Naive B cell (primary cell): ENCODE results near the gene POLN. TPM values are rescaled to one million over a fixed set of nuclear protein-coding genes. Genes with fewer than 3 reads are reported as not detected.
A peak's percentile ranks its signal among the peaks of the same experiment; 100 is the strongest.

Experiments used
- ATAC-seq, 2 donors: fragments of 150-1000 bp; cut with Tn5 transposase; 2 replicates each; pipeline ENCODE4 v1.10.0; 2021; ENCODE audit warnings: low read depth in 2 of 2, mild to moderate bottlenecking in 2 of 2, moderate library complexity in 2 of 2
- DNase-seq: peaks from one replicate; pipeline ENCODE4 v3.0.0; 2022
- H3K27ac Mint-ChIP-seq, 6 donors: one replicate each; pipeline ENCODE4 v1.8.0; 2020 to 2022; ENCODE audit warnings: mild to moderate bottlenecking in 6 of 6, mixed read lengths in 6 of 6, moderate library complexity in 5 of 6, inconsistent platforms in 2 of 6
- H3K27me3 Mint-ChIP-seq, 3 donors: one replicate each; pipeline ENCODE4 v1.8.0; 2021 to 2022; ENCODE audit warnings: mixed read lengths in 3 of 3, mild to moderate bottlenecking in 1 of 3
- H3K36me3 Mint-ChIP-seq, 2 donors: one replicate each; pipeline ENCODE4 v1.8.0; 2020 to 2022; ENCODE audit warnings: mixed read lengths in 2 of 2, inconsistent platforms in 1 of 2, mild to moderate bottlenecking in 1 of 2
- H3K4me1 Mint-ChIP-seq, 3 donors: one replicate each; pipeline ENCODE4 v1.8.0; 2020 to 2022; ENCODE audit warnings: mixed read lengths in 3 of 3, inconsistent platforms in 1 of 3, mild to moderate bottlenecking in 1 of 3, moderate library complexity in 1 of 3
- H3K4me3 Mint-ChIP-seq, 8 donors: one replicate each; pipeline ENCODE4 v1.8.0; 2020 to 2022; ENCODE audit warnings: mild to moderate bottlenecking in 8 of 8, mixed read lengths in 8 of 8, moderate library complexity in 8 of 8, inconsistent platforms in 2 of 8
- H3K9me3 Mint-ChIP-seq, 7 donors: one replicate each; pipeline ENCODE4 v1.8.0; 2020 to 2022; ENCODE audit warnings: mixed read lengths in 7 of 7, mild to moderate bottlenecking in 5 of 7, inconsistent platforms in 2 of 7, moderate library complexity in 1 of 7
- polyA plus RNA-seq, 6 donors: library from polyadenylated mRNA; unstranded; fragments of 300-500 nt; fragmentation: Illumina TruSeq; gene quantifications; one replicate each; pipeline ENCODE4 v1.2.3, GENCODE V29; 2021; ENCODE audit warnings: low read depth in 6 of 6

The POLN gene
- polyA plus RNA-seq, 6 donors from 2014 or later: 0.62 to 0.79 (median 0.71) TPM; not detected in 2

DNA sequence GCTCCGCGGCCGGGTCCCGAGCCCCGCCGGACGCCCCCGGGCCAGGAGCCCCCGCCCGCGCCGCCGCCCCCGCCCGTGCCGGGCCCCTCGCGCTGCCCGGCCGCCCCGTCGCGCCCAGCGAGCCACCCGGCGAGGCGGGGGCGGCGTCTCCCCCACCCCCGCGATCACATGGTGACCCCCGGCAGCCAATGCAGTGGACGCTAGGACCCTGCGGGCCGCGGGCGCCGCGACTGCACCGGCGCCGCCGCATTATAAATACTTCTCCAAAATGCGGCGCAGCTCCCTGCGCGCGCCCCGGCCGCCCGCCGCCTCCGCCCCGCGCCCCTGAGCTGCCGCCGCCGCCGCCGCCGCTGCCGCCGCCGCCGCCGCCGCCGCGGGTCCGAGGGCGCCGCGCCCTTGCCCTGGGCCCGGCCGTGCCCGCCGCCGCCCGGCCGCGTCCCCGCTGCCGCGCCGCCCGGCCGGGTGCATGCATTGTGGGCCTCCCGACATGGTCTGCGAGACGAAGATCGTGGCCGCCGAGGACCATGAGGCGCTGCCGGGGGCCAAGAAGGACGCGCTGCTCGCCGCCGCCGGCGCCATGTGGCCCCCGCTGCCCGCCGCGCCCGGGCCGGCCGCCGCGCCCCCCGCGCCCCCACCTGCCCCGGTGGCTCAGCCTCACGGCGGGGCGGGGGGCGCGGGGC lies 182.7 kb downstream of the POLN start, which contains the start of gene NAT8L:
TSS of gene NAT8L (plus strand) at position 282 of the 680 bp plus-strand sequence. CDS start at position 467, 185 bp downstream.
- Mint-ChIP-seq H3K27ac (no peak within 1 kb of the TSS), H3K27me3 (peaks cover 22 to 48% (median 27%) of the 10 kb centered on the region in 3 donors), H3K4me1 (peaks cover 0 to 8% (median 0%) of the 10 kb centered on the region in 3 donors), H3K9me3 (no peaks in the 10 kb centered on the region), H3K4me3 (peak within 1 kb of the TSS in 6 of 8 donors; percentile 59 to 84 (median 70)), H3K36me3 (no peaks in the 10 kb centered on the region)
- ATAC-seq (peak; percentile 81 to 83), DNase-seq (peak; percentile 33)

DNA sequence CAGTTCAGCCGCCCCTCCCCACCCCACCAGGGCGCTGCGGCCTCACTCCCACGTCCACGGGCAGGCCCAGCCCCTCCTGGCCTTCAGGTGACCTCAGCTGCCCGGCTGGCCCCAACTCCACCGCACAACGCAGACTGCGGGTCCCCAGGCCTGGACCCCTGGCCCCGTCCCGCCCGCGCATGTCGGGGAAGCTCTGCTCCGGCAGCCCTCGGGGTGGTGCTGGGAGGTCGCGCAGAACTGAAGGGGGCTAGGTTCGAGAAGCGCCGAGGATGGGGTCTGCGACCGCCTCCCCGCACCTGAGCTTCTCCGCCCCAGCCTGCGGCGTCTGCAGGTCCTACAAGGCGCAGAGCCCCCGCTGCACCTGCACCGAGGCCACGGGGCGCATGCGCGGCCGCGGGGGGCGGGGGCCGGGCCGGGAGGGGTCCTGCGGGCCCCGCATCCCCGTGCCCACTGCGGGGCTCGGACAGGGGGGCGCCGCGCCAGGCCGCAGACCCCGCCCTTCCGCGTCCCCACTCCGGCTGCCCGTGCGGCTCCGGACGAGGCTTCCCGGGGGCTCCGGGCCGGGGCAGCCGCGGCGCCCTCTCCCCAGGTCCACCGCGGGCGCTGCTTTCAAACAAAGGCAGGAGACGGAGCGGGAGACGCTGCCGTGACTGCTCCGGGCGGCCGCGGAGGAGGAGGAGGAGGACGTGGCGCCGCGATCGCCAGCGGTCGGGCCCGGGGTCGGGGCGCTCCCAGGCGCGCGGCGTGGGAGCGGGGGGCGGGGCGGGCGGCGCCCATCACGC lies 183.5 kb downstream of the POLN start:
- Mint-ChIP-seq H3K9me3 (no peaks in the 10 kb centered on the region), H3K27me3 (peaks cover 26 to 52% (median 32%) of the 10 kb centered on the region in 3 donors), H3K4me1 (peaks cover 0 to 8% (median 0%) of the 10 kb centered on the region in 3 donors), H3K4me3 (peak overlapping the region in 1 of 8 donors; percentile 67), H3K27ac (no peak overlapping the region), H3K36me3 (no peaks in the 10 kb centered on the region)
- ATAC-seq (peak; percentile 28 to 29), DNase-seq (no peak)

- Mint-ChIP-seq H3K9me3 (no peaks in the 10 kb centered on the region), H3K4me1 (peaks cover 0 to 8% (median 0%) of the 10 kb centered on the region in 3 donors), H3K27me3 (peaks cover 28 to 58% (median 36%) of the 10 kb centered on the region in 3 donors), H3K4me3 (peak overlapping the region in 7 of 8 donors; percentile 41 to 91 (median 77)), H3K27ac (no peak overlapping the region), H3K36me3 (no peaks in the 10 kb centered on the region)
- no peak for ATAC-seq
- DNase-seq: no peak
Measured at GRCh38 chr4:2057382-2058065, 184.4 kb downstream of the POLN start.

- Mint-ChIP-seq H3K4me3 (peak overlapping the region in 1 of 8 donors; percentile 7), H3K27ac (no peak overlapping the region), H3K27me3 (peaks cover 46 to 68% (median 51%) of the 10 kb centered on the region in 3 donors), H3K36me3 (no peaks in the 10 kb centered on the region), H3K4me1 (peaks cover 0 to 8% (median 0%) of the 10 kb centered on the region in 3 donors), H3K9me3 (no peaks in the 10 kb centered on the region)
- no peak for ATAC-seq
- no peak for DNase-seq
Measured at GRCh38 chr4:2054217-2054616, 187.7 kb downstream of the POLN start.

DNA sequence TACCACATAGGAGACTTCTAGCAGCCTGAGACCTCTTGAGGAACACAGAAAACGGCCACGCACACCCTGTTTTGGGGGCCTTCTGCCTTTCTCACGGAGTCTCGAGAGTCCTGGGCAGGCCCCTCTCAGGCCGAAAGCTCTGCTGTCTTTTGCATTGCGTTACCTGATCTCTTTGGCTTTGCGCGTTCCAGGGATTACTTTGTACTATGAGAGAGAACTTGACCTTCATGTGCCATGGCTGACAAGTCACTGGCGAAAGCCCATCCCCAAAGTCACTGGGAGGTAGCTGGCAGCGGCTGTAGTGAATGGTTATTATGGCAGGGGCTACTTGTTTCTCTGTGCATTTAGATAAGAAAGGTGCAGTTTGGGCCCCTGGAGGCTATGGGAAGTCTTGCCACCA lies 190.8 kb downstream of the POLN start:
- no peak for DNase-seq
- H3K4me1 Mint-ChIP-seq: peaks cover 0 to 2% (median 0%) of the 10 kb centered on the region in 3 donors
- no peak overlapping the region for H3K4me3 Mint-ChIP-seq
- no peak overlapping the region for H3K27ac Mint-ChIP-seq
- H3K9me3 Mint-ChIP-seq: no peaks in the 10 kb centered on the region
- H3K36me3 Mint-ChIP-seq: no peaks in the 10 kb centered on the region
- H3K27me3 Mint-ChIP-seq: peaks cover 35 to 69% (median 55%) of the 10 kb centered on the region in 3 donors
- no peak for ATAC-seq

DNA sequence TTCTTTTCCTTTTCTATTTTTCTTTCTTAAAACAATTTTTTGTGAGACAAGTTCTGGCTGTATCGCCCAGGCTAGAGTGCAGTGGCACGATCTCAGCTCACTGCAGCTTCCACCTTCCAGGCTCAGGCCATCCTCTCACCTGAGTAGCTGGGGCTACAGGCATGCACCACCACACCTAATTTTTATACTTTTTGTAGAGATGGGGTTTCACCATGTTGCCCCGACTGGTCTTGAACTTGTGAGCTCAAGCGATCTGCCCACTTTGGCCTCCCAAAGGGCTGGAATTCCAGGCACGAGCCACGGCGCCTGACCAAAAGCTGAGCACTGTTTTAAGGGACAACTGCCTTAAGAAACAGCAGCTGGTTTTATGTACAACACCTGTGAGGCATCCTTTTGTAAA lies 192.1 kb downstream of the POLN start:
- Mint-ChIP-seq H3K27ac (no peak overlapping the region), H3K4me1 (peaks cover 2 to 5% (median 5%) of the 10 kb centered on the region in 3 donors), H3K27me3 (peaks cover 29 to 69% (median 59%) of the 10 kb centered on the region in 3 donors), H3K4me3 (no peak overlapping the region), H3K36me3 (no peaks in the 10 kb centered on the region), H3K9me3 (no peaks in the 10 kb centered on the region)
- ATAC-seq: no peak
- no peak for DNase-seq

GRCh38 chr4:2049381-2049780 lies 192.5 kb downstream of the POLN start:
- Mint-ChIP-seq H3K4me3 (no peak overlapping the region), H3K4me1 (peaks cover 2 to 5% (median 5%) of the 10 kb centered on the region in 3 donors), H3K36me3 (no peaks in the 10 kb centered on the region), H3K27me3 (peaks cover 29 to 72% (median 58%) of the 10 kb centered on the region in 3 donors), H3K27ac (no peak overlapping the region), H3K9me3 (no peaks in the 10 kb centered on the region)
- ATAC-seq: no peak
- DNase-seq: no peak

DNA sequence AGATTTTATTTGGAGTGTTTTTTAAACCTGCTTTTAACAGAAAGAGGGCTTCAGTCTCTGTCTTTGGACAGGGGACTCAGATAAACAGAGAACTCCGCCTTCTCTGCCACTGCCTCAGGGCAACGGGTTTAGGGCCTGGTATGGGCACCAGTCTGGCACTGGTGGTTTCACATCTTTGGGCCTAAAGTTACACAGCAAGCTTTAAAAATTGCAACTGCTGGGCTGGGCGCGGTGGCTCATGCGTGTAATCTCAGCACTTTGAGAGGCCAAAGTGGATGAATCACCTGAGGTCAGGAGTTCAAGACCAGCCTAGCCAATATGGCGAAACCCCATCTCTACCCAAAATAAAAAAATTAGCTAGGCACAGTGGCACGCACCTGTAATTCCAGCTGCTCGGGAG lies 193.1 kb downstream of the POLN start:
- no peak for ATAC-seq
- Mint-ChIP-seq H3K4me1 (peaks cover 2 to 5% (median 5%) of the 10 kb centered on the region in 3 donors), H3K36me3 (no peaks in the 10 kb centered on the region), H3K27ac (no peak overlapping the region), H3K4me3 (no peak overlapping the region), H3K9me3 (no peaks in the 10 kb centered on the region), H3K27me3 (peaks cover 25 to 70% (median 53%) of the 10 kb centered on the region in 3 donors)
- no peak for DNase-seq

- no peak for DNase-seq
- no peaks in the 10 kb centered on the region for H3K9me3 Mint-ChIP-seq
- no peak for ATAC-seq
- peak overlapping the region in 1 of 8 donors; percentile 64 for H3K4me3 Mint-ChIP-seq
- no peak overlapping the region for H3K27ac Mint-ChIP-seq
- peaks cover 2 to 5% (median 5%) of the 10 kb centered on the region in 3 donors for H3K4me1 Mint-ChIP-seq
- H3K27me3 Mint-ChIP-seq: peaks cover 25 to 68% (median 52%) of the 10 kb centered on the region in 3 donors
- H3K36me3 Mint-ChIP-seq: no peaks in the 10 kb centered on the region
Measured at GRCh38 chr4:2047781-2048581, 193.9 kb downstream of the POLN start.

DNA sequence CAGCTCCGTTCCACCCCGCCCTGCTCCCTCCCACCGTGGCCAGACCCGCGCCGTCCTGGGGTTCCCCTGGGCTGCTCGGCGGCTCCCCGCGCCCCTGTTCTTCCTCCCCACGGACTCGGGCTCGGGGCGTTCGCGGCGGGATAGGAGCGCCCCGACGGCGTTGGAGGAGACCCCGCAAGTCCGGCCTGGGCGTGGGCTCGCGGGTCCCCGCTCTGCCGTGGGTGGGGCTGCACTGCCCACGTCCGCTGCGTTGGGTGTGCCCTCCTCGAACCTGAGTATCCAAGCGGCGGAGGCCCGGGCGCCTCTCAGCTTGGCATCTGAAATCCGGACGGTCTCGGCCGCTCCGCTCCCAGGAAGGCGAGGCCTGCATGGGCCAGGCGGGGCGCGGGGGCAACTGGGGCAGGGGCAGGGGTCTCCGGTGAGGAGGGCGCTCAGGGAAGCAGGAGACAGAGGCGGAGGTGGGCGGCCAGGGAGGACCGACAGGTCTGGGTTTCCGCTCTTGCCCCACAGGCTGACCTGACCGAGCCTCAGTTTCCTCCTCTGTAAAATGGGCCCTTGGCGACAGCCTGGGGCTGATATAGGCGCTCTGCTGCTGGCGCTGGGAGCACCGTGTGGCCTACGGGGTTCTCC lies 194.8 kb downstream of the POLN start:
- H3K27ac Mint-ChIP-seq: no peak overlapping the region
- H3K4me3 Mint-ChIP-seq: no peak overlapping the region
- ATAC-seq (no peak), DNase-seq (no peak)
- no peaks in the 10 kb centered on the region for H3K9me3 Mint-ChIP-seq
- H3K27me3 Mint-ChIP-seq: peaks cover 20 to 61% (median 45%) of the 10 kb centered on the region in 3 donors
- H3K4me1 Mint-ChIP-seq: peaks cover 2 to 5% (median 5%) of the 10 kb centered on the region in 3 donors
- no peaks in the 10 kb centered on the region for H3K36me3 Mint-ChIP-seq

DNA sequence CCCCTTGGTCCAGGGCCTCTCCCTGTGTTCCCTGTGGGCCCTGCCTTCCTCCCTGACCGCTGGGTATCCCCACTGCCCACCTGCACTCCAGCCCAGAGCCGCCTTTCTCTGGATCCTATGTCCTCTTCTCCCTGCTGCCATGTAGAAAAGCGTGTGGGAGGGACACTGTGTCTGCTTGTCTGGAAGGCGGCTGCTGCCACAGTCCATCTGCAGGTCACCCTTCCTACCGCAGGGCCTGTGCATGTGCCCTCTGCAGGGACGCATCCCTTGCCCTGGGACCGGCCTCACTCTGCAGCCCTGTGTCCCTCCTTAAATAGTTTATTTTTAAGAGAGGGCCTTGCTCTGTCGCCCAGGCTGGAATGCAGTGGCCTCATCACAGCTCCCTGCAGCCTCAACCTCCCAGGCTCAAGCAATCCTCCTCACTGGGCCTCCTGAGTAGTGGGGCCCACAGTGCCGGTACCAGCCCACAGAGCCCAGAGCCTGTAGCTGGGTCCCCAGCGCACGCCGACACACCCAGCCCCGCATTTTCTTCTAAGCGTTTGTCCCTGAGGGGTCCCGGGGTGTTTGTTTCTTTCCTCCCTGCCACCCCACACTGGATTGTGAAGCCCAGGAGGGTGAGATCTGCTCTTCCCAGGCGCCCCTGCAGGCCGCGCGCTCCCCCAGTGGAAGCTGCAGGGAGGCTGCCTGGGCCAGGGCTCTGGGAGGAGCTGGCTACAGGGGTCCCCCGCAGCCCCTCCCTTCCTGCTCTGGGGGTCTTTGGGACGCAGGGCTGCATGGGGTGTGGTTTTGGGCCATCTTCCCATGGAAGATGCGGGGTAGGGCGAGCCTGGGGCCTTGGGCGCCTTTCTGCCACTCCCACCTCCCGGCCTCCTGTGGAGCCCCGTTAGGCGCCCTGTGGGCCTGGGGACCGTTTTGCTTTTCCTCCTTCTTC lies 195.6 kb downstream of the POLN start:
- no peak overlapping the region for H3K27ac Mint-ChIP-seq
- peak overlapping the region in 1 of 8 donors; percentile 56 for H3K4me3 Mint-ChIP-seq
- H3K4me1 Mint-ChIP-seq: peaks cover 2 to 11% (median 5%) of the 10 kb centered on the region in 3 donors
- no peaks in the 10 kb centered on the region for H3K36me3 Mint-ChIP-seq
- ATAC-seq: no peak
- H3K27me3 Mint-ChIP-seq: peaks cover 14 to 59% (median 41%) of the 10 kb centered on the region in 3 donors
- H3K9me3 Mint-ChIP-seq: no peaks in the 10 kb centered on the region
- no peak for DNase-seq
